ENCODE results near the gene PROSER2. TPM values are rescaled to one million over a fixed set of nuclear protein-coding genes. Genes with fewer than 3 reads are reported as not detected.

PROSER2 gene
- total and polyA plus RNA-seq, 9 of the 15 experiments (the other 6 are each of a cell fraction or from before 2014, with no cell fraction given) = 0.62 to 14.8 (median 2.9) TPM

DNA sequence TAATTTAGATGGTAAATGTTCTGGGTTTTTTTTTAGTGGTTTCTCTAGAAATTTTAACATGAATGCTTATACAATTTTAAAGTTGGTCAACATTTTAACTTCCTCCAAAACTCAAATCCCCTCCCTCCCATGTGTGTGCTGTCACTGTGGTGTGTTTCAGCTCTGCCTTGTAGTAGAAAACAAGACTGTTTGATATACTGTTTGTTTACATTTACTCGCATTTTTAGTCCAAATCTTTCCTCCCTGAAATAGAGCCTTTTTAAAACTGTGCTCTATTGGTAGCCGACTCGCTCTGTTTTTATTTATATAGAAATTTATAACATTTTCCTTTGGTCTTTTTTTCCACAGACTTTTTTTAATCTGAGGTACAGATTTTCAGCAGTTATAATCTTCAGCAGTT lies 19.3 kb downstream of the PROSER2 start (continued):
- no peak for TF ChIP-seq ZNF668 (CRISPR knock-in tag; IDR thresholded peaks at IDR 0.05)
- TF ChIP-seq, protein P1, sequence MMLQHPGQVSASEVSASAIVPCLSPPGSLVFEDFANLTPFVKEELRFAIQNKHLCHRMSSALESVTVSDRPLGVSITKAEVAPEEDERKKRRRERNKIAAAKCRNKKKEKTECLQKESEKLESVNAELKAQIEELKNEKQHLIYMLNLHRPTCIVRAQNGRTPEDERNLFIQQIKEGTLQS (IDR thresholded peaks at IDR 0.05) = no peak
- TF ChIP-seq, protein P1 (CRISPR knock-in tag; conservative IDR thresholded peaks at IDR 0.05) = no peak

DNA sequence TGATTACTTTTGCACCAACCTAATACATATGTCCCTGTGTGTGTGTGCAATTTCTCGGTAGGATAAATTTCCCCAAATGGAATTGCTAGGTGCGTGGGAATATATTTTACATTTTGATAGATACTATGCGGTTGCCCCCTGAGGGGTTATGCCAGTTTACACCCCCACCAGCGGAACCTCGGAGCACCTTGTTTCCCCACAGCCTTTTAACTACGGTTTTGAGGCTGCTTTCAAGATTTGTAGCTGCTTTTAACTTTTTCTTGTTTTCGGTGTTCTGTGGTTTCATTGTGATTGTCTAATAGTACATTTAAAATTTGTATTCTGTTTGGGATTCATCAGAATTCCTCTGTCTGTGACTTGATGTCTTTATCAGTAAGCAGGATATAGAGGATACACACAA lies 22.0 kb downstream of the PROSER2 start:
- H3K4me2 ChIP-seq (ENCODE audit: insufficient read depth, low read length) = no peak overlapping the region
- no TSS peak for BruUV-seq (replicated peaks)
- POLR2A ChIA-PET = interaction anchor here (1.2 kb wide), 1 partner anchor 20 kb away, joined by 3 read pairs; no protein-coding TSS in a partner anchor

More for the DNA sequence above, 22.0 kb downstream of the PROSER2 start:
- TF ChIP-seq ZNF583 (CRISPR knock-in tag; IDR thresholded peaks at IDR 0.05) (no peak), ETV1 (tag; conservative IDR thresholded peaks at IDR 0.05; ENCODE audit: low read depth) (no peak), HSF4 (CRISPR knock-in tag; IDR thresholded peaks at IDR 0.05; ENCODE audit: borderline replicate concordance) (no peak), MYC (IDR thresholded peaks at IDR 0.05; ENCODE audit: low read depth, low read length) (no peak), MYC (CRISPR knock-in tag; IDR thresholded peaks at IDR 0.05; ENCODE audit: borderline replicate concordance, low read depth) (no peak), THRAP3 (IDR thresholded peaks at IDR 0.05; ENCODE audit: borderline replicate concordance) (no peak)
- TF ChIP-seq, protein P2, sequence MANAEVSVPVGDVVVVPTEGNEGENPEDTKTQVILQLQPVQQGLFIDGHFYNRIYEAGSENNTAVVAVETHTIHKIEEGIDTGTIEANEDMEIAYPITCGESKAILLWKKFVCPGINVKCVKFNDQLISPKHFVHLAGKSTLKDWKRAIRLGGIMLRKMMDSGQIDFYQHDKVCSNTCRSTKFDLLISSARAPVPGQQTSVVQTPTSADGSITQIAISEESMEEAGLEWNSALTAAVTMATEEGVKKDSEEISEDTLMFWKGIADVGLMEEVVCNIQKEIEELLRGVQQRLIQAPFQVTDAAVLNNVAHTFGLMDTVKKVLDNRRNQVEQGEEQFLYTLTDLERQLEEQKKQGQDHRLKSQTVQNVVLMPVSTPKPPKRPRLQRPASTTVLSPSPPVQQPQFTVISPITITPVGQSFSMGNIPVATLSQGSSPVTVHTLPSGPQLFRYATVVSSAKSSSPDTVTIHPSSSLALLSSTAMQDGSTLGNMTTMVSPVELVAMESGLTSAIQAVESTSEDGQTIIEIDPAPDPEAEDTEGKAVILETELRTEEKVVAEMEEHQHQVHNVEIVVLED (CRISPR knock-in tag; IDR thresholded peaks at IDR 0.05) = no peak
- no peaks in the 10 kb centered on the region for H3K27me3 ChIP-seq (ENCODE audit: control insufficient read depth in 2 of 2, insufficient read depth in 2 of 2, low read length in 2 of 2)
- H2AFZ ChIP-seq (ENCODE audit: low read depth, low read length) = no peak overlapping the region
- FAIRE-seq = no peak
- DNase-seq (ENCODE audit: extremely low read depth in 1 of 4, low spot score in 3 of 4) = no peak
- no peak overlapping the region for H3K27ac ChIP-seq (ENCODE audit: extremely low read depth, low read depth, low read length)
- H3K9ac ChIP-seq (ENCODE audit: insufficient read depth in 1 of 2, low read depth in 2 of 2, low read length in 2 of 2) = no peak overlapping the region
- H3K79me2 ChIP-seq (ENCODE audit: control insufficient read depth, insufficient read depth, low read length) = peaks cover 3% of the 10 kb centered on the region; the same call in 2 of the 3 replicates
- H3K9me3 ChIP-seq (replicated peaks; ENCODE audit: control insufficient read depth, insufficient read depth, low read depth, low read length) = no peaks in the 10 kb centered on the region
- CTCF ChIA-PET (ENCODE audit: low intra/inter-chr PET ratio) = no interaction called here
- H3K4me3 ChIP-seq = no peak overlapping the region
- peaks cover 0 to 4% of the 10 kb centered on the region in 2 experiments; a peak in 1 of 5 replicates for H3K4me1 ChIP-seq (replicated peaks in 1 of 2; ENCODE audit: control insufficient read depth in 2 of 2, insufficient read depth in 2 of 2, low read length in 2 of 2)
- peaks cover 11% of the 10 kb centered on the region; the same call in 2 of the 3 replicates for H3K36me3 ChIP-seq (ENCODE audit: control insufficient read depth, insufficient read depth, low read length)
- H3K9me1 ChIP-seq (ENCODE audit: control insufficient read depth, insufficient read depth, low read length) = no peaks in the 10 kb centered on the region
- intact Hi-C loops (cut with micrococcal nuclease) (no loop called here), in situ Hi-C loops (cut with MboI) (no loop called here)
- no peaks in the 10 kb centered on the region; the same call in 1 of the 2 replicates for H4K20me1 ChIP-seq (replicated peaks; ENCODE audit: control insufficient read depth, insufficient read depth, low read length)
- ATAC-seq = no peak
- WGBS (ENCODE audit: insufficient coverage, low coverage, missing lambda C conversion rate) = 79% methylated on average over 7 of the region's 7 CpGs
